C4-2B (cell line): Measurements from ENCODE around the gene PCARE.

Experiments used
- CTCF ChIP-seq: fragments of 450-650 bp; conservative IDR thresholded peaks from 2 replicates; pipeline ENCODE4 v1.5.1; 2017; ENCODE audit warnings: mild to moderate bottlenecking
- ZFX ChIP-seq: fragments of 450-650 bp; IDR thresholded peaks from 2 replicates; pipeline ENCODE4 v1.6.1; 2017

- TF ChIP-seq CTCF (no peak), ZFX (no peak)
Observed at GRCh38 chr2:29106980-29107388, 32.7 kb upstream of the PCARE start.
